Measurements from ENCODE around the gene TMPRSS2.

The TMPRSS2 gene

GRCh38 chr21:41507521-41508414 is at the start of gene TMPRSS2:
TSS of gene TMPRSS2 (minus strand) at chr21:41508158. CDS start at chr21:41498133, 10,025 bp downstream.
- in situ Hi-C loops (cut with HindIII; ENCODE audit: low pct_ligation_motif_present, low pct_unique_long_range_greater_than_20kb, low sequenced_read_pairs) = no loop called here
- no peak for DNase-seq

- no peak for DNase-seq
- in situ Hi-C loops (cut with HindIII; ENCODE audit: low pct_ligation_motif_present, low pct_unique_long_range_greater_than_20kb, low sequenced_read_pairs) = no loop called here
Observed at GRCh38 chr21:41555057-41555456, 47.1 kb upstream of the TMPRSS2 start.

- no peak for DNase-seq
- in situ Hi-C loops (cut with HindIII; ENCODE audit: low pct_ligation_motif_present, low pct_unique_long_range_greater_than_20kb, low sequenced_read_pairs) = no loop called here
Observed at GRCh38 chr21:41552254-41552653, 44.3 kb upstream of the TMPRSS2 start.

- no peak for DNase-seq
- in situ Hi-C loops (cut with HindIII; ENCODE audit: low pct_ligation_motif_present, low pct_unique_long_range_greater_than_20kb, low sequenced_read_pairs) = no loop called here
Observed at GRCh38 chr21:41548781-41549180, 40.8 kb upstream of the TMPRSS2 start.

- no peak for DNase-seq
- in situ Hi-C loops (cut with HindIII; ENCODE audit: low pct_ligation_motif_present, low pct_unique_long_range_greater_than_20kb, low sequenced_read_pairs) = no loop called here
Observed at GRCh38 chr21:41547111-41547510, 39.2 kb upstream of the TMPRSS2 start.

GRCh38 chr21:41545500-41546359 is 37.8 kb upstream of the TMPRSS2 start:
- no peak for DNase-seq
- in situ Hi-C loops (cut with HindIII; ENCODE audit: low pct_ligation_motif_present, low pct_unique_long_range_greater_than_20kb, low sequenced_read_pairs) = no loop called here

- DNase-seq = no peak
- in situ Hi-C loops (cut with HindIII; ENCODE audit: low pct_ligation_motif_present, low pct_unique_long_range_greater_than_20kb, low sequenced_read_pairs) = no loop called here
Observed at GRCh38 chr21:41542727-41543126, 34.8 kb upstream of the TMPRSS2 start.

- no peak for DNase-seq
- in situ Hi-C loops (cut with HindIII; ENCODE audit: low pct_ligation_motif_present, low pct_unique_long_range_greater_than_20kb, low sequenced_read_pairs) = no loop called here
Observed at GRCh38 chr21:41537356-41537755, 29.4 kb upstream of the TMPRSS2 start.

GRCh38 chr21:41536827-41537103 is 28.8 kb upstream of the TMPRSS2 start:
- no peak for DNase-seq
- in situ Hi-C loops (cut with HindIII; ENCODE audit: low pct_ligation_motif_present, low pct_unique_long_range_greater_than_20kb, low sequenced_read_pairs) = no loop called here

- no peak for DNase-seq
- in situ Hi-C loops (cut with HindIII; ENCODE audit: low pct_ligation_motif_present, low pct_unique_long_range_greater_than_20kb, low sequenced_read_pairs) = no loop called here
Observed at GRCh38 chr21:41536076-41536826, 28.3 kb upstream of the TMPRSS2 start.

GRCh38 chr21:41530366-41530765 is 22.4 kb upstream of the TMPRSS2 start:
- DNase-seq = no peak
- in situ Hi-C loops (cut with HindIII; ENCODE audit: low pct_ligation_motif_present, low pct_unique_long_range_greater_than_20kb, low sequenced_read_pairs) = no loop called here

GRCh38 chr21:41529769-41530168 is 21.8 kb upstream of the TMPRSS2 start:
- DNase-seq = no peak
- in situ Hi-C loops (cut with HindIII; ENCODE audit: low pct_ligation_motif_present, low pct_unique_long_range_greater_than_20kb, low sequenced_read_pairs) = no loop called here

- no peak for DNase-seq
- in situ Hi-C loops (cut with HindIII; ENCODE audit: low pct_ligation_motif_present, low pct_unique_long_range_greater_than_20kb, low sequenced_read_pairs) = no loop called here
Observed at GRCh38 chr21:41526478-41527087, 18.6 kb upstream of the TMPRSS2 start.

- DNase-seq = no peak
- in situ Hi-C loops (cut with HindIII; ENCODE audit: low pct_ligation_motif_present, low pct_unique_long_range_greater_than_20kb, low sequenced_read_pairs) = no loop called here
Observed at GRCh38 chr21:41523175-41523574, 15.2 kb upstream of the TMPRSS2 start.

GRCh38 chr21:41521489-41522027 is 13.6 kb upstream of the TMPRSS2 start:
- DNase-seq = no peak
- in situ Hi-C loops (cut with HindIII; ENCODE audit: low pct_ligation_motif_present, low pct_unique_long_range_greater_than_20kb, low sequenced_read_pairs) = no loop called here

GRCh38 chr21:41520560-41521442 is 12.8 kb upstream of the TMPRSS2 start:
- no peak for DNase-seq
- in situ Hi-C loops (cut with HindIII; ENCODE audit: low pct_ligation_motif_present, low pct_unique_long_range_greater_than_20kb, low sequenced_read_pairs) = no loop called here

- DNase-seq = no peak
- in situ Hi-C loops (cut with HindIII; ENCODE audit: low pct_ligation_motif_present, low pct_unique_long_range_greater_than_20kb, low sequenced_read_pairs) = no loop called here
Observed at GRCh38 chr21:41519806-41520559, 12.0 kb upstream of the TMPRSS2 start.

Measured in ACHN (cell line).